ENCODE measurements around the gene TESK2.
A peak's percentile ranks its signal among the peaks of the same experiment; 100 is the strongest.

Gene TESK2

GRCh38 chr1:45414746-45415145 is 76.2 kb downstream of the TESK2 start:
- no peaks in the 10 kb centered on the region for H3K9me3 ChIP-seq (ENCODE audit: low read depth, low read length)
- no peak overlapping the region for H3K4me3 ChIP-seq
- H3K9ac ChIP-seq (ENCODE audit: insufficient read length): no peak overlapping the region
- no peak for DNase-seq (ENCODE audit: low read depth, low spot score)
- TF ChIP-seq EZH2 (IDR thresholded peaks at IDR 0.05) (no peak), POLR2AphosphoS5 (IDR thresholded peaks at IDR 0.05; ENCODE audit: borderline replicate concordance, low read depth, low read length) (no peak), FOXP2 (optimal IDR thresholded peaks at IDR 0.05; ENCODE audit: control extremely low read depth, extremely low read length, insufficient read depth) (no peak)
- no peak overlapping the region for H3K27ac ChIP-seq
- no peaks in the 10 kb centered on the region for H3K36me3 ChIP-seq (ENCODE audit: insufficient read depth, low read length)

- Histone ChIP-seq H3K4me3 (no peak overlapping the region), H3K27ac (no peak overlapping the region), H3K9ac (ENCODE audit: insufficient read length) (no peak overlapping the region), H3K9me3 (ENCODE audit: low read depth, low read length) (no peaks in the 10 kb centered on the region), H3K36me3 (ENCODE audit: insufficient read depth, low read length) (no peaks in the 10 kb centered on the region)
- TF ChIP-seq EZH2 (IDR thresholded peaks at IDR 0.05): no peak
- no peak for TF ChIP-seq POLR2AphosphoS5 (IDR thresholded peaks at IDR 0.05; ENCODE audit: borderline replicate concordance, low read depth, low read length)
- TF ChIP-seq FOXP2 (optimal IDR thresholded peaks at IDR 0.05; ENCODE audit: control extremely low read depth, extremely low read length, insufficient read depth): no peak
- no peak for DNase-seq (ENCODE audit: low read depth, low spot score)
Measured at GRCh38 chr1:45412899-45413298, 78.1 kb downstream of the TESK2 start.

- no peak overlapping the region for H3K9ac ChIP-seq (ENCODE audit: insufficient read length)
- no peak for TF ChIP-seq FOXP2 (optimal IDR thresholded peaks at IDR 0.05; ENCODE audit: control extremely low read depth, extremely low read length, insufficient read depth)
- TF ChIP-seq EZH2 (IDR thresholded peaks at IDR 0.05): no peak
- no peak for TF ChIP-seq POLR2AphosphoS5 (IDR thresholded peaks at IDR 0.05; ENCODE audit: borderline replicate concordance, low read depth, low read length)
- H3K27ac ChIP-seq: no peak overlapping the region
- no peaks in the 10 kb centered on the region for H3K36me3 ChIP-seq (ENCODE audit: insufficient read depth, low read length)
- DNase-seq (ENCODE audit: low read depth, low spot score): no peak
- no peaks in the 10 kb centered on the region for H3K9me3 ChIP-seq (ENCODE audit: low read depth, low read length)
- H3K4me3 ChIP-seq: no peak overlapping the region
Measured at GRCh38 chr1:45411510-45411899, 79.5 kb downstream of the TESK2 start.

GRCh38 chr1:45410850-45411509 is 80.0 kb downstream of the TESK2 start:
- Histone ChIP-seq H3K36me3 (ENCODE audit: insufficient read depth, low read length) (no peaks in the 10 kb centered on the region), H3K4me3 (no peak overlapping the region), H3K27ac (no peak overlapping the region), H3K9ac (ENCODE audit: insufficient read length) (no peak overlapping the region), H3K9me3 (ENCODE audit: low read depth, low read length) (no peaks in the 10 kb centered on the region)
- DNase-seq (ENCODE audit: low read depth, low spot score): no peak
- TF ChIP-seq POLR2AphosphoS5 (IDR thresholded peaks at IDR 0.05; ENCODE audit: borderline replicate concordance, low read depth, low read length): no peak
- TF ChIP-seq EZH2 (IDR thresholded peaks at IDR 0.05): no peak
- TF ChIP-seq FOXP2 (optimal IDR thresholded peaks at IDR 0.05; ENCODE audit: control extremely low read depth, extremely low read length, insufficient read depth): no peak

DNA sequence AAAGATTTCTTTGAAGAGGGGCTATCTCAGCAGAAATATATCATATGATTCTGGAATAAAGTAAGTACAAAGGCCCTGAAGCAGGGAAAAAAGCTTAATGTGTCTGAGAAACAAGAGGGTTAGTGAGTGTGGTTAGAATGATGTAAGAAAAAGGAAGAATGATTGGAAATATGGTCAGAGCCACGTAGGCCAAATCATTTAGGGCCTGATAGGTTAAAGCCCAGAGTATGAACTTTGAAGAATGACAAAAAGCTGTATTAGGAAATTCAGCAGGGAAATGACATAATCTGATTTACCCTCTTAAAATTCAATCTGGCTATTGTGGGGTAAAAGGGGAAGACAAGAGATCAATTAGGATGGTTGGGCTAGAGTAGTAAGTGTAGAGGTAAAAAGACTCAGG is 81.7 kb downstream of the TESK2 start:
- Histone ChIP-seq H3K9ac (ENCODE audit: insufficient read length) (no peak overlapping the region), H3K4me3 (no peak overlapping the region), H3K36me3 (ENCODE audit: insufficient read depth, low read length) (no peaks in the 10 kb centered on the region), H3K27ac (no peak overlapping the region), H3K9me3 (ENCODE audit: low read depth, low read length) (no peaks in the 10 kb centered on the region)
- TF ChIP-seq FOXP2 (optimal IDR thresholded peaks at IDR 0.05; ENCODE audit: control extremely low read depth, extremely low read length, insufficient read depth): no peak
- no peak for DNase-seq (ENCODE audit: low read depth, low spot score)

- TF ChIP-seq EZH2 (IDR thresholded peaks at IDR 0.05): no peak
- no peak for TF ChIP-seq POLR2AphosphoS5 (IDR thresholded peaks at IDR 0.05; ENCODE audit: borderline replicate concordance, low read depth, low read length)
- TF ChIP-seq FOXP2 (optimal IDR thresholded peaks at IDR 0.05; ENCODE audit: control extremely low read depth, extremely low read length, insufficient read depth): no peak
- H3K36me3 ChIP-seq (ENCODE audit: insufficient read depth, low read length): no peaks in the 10 kb centered on the region
- H3K4me3 ChIP-seq: no peak overlapping the region
- no peak overlapping the region for H3K27ac ChIP-seq
- DNase-seq (ENCODE audit: low read depth, low spot score): no peak
- H3K9me3 ChIP-seq (ENCODE audit: low read depth, low read length): no peaks in the 10 kb centered on the region
- no peak overlapping the region for H3K9ac ChIP-seq (ENCODE audit: insufficient read length)
Measured at GRCh38 chr1:45407629-45408287, 83.2 kb downstream of the TESK2 start.

GRCh38 chr1:45405636-45406035 is 85.3 kb downstream of the TESK2 start:
- Histone ChIP-seq H3K9me3 (ENCODE audit: low read depth, low read length) (no peaks in the 10 kb centered on the region), H3K9ac (ENCODE audit: insufficient read length) (no peak overlapping the region), H3K27ac (no peak overlapping the region), H3K36me3 (ENCODE audit: insufficient read depth, low read length) (no peaks in the 10 kb centered on the region), H3K4me3 (no peak overlapping the region)
- no peak for DNase-seq (ENCODE audit: low read depth, low spot score)
- TF ChIP-seq EZH2 (IDR thresholded peaks at IDR 0.05) (no peak), FOXP2 (optimal IDR thresholded peaks at IDR 0.05; ENCODE audit: control extremely low read depth, extremely low read length, insufficient read depth) (no peak), POLR2AphosphoS5 (IDR thresholded peaks at IDR 0.05; ENCODE audit: borderline replicate concordance, low read depth, low read length) (no peak)

DNA sequence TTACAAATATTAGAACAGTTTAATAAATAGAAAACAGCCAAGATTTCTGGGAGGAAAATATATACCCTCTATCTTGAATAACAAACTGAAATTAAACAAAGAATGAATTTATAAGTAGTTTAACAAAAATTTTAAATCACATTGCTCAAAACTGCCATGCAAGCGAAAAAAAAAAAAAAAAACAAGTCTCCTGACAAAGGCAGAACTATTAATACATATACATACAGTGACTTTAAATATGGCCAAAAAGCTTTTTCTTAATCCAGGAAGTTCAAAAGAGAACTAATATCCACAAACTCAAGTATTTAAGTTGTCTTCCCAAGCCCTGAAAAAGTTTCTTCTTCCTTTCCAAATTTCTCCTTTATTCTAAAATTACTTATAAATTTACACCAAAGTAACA is 87.2 kb downstream of the TESK2 start:
- no peaks in the 10 kb centered on the region for H3K36me3 ChIP-seq (ENCODE audit: insufficient read depth, low read length)
- no peak for DNase-seq (ENCODE audit: low read depth, low spot score)
- no peak for TF ChIP-seq EZH2 (IDR thresholded peaks at IDR 0.05)
- no peak for TF ChIP-seq POLR2AphosphoS5 (IDR thresholded peaks at IDR 0.05; ENCODE audit: borderline replicate concordance, low read depth, low read length)
- TF ChIP-seq FOXP2 (optimal IDR thresholded peaks at IDR 0.05; ENCODE audit: control extremely low read depth, extremely low read length, insufficient read depth): no peak
- H3K4me3 ChIP-seq: no peak overlapping the region
- H3K9me3 ChIP-seq (ENCODE audit: low read depth, low read length): no peaks in the 10 kb centered on the region
- peak overlapping the region; percentile 18 for H3K9ac ChIP-seq (ENCODE audit: insufficient read length)
- 0 out of 2 replicates have a peak overlapping the region, but pooled peaks have one; percentile 43 for H3K27ac ChIP-seq
